HepG2 (cell line): ENCODE results near the gene ASXL1. TPM values are rescaled to one million over a fixed set of nuclear protein-coding genes. Genes with fewer than 3 reads are reported as not detected.

Source experiments
- BRCA1 ChIP-seq: sonication (generic); formaldehyde crosslinking; IDR thresholded peaks from 2 replicates; pipeline ENCODE4 v1.4.0; 2020; ENCODE audit warnings: missing genetic modification reagents
- EED ChIP-seq: sonication (generic); formaldehyde crosslinking; IDR thresholded peaks from 2 replicates; pipeline ENCODE4 v1.5.0; 2020; ENCODE audit warnings: mild to moderate bottlenecking, missing genetic modification reagents
- GMEB1 ChIP-seq: sonication (generic); formaldehyde crosslinking; IDR thresholded peaks from 2 replicates; pipeline ENCODE4 v1.5.1; 2020; ENCODE audit warnings: missing genetic modification reagents, mild to moderate bottlenecking, borderline replicate concordance
- GPN1 ChIP-seq: sonication (generic); formaldehyde crosslinking; IDR thresholded peaks from 2 replicates; pipeline ENCODE4 v1.5.1; 2020; ENCODE audit warnings: missing genetic modification reagents, borderline replicate concordance
- HNRNPH1 ChIP-seq: fragments of 200-400 bp; formaldehyde crosslinking; optimal IDR thresholded peaks from 2 replicates; pipeline ENCODE3; 2017; ENCODE audit warnings: mild to moderate bottlenecking, low read depth, low read length
- HOXA9 ChIP-seq: sonication (generic); formaldehyde crosslinking; IDR thresholded peaks from 2 replicates; pipeline ENCODE4 v1.8.1; 2022; ENCODE audit warnings: missing genetic modification reagents, mild to moderate bottlenecking, moderate library complexity, borderline replicate concordance
- KDM2A ChIP-seq: sonication (generic); formaldehyde crosslinking; IDR thresholded peaks from 2 replicates; pipeline ENCODE4 v1.4.0; 2020; ENCODE audit warnings: low read depth, missing genetic modification reagents, borderline replicate concordance
- KLF9 ChIP-seq: IDR thresholded peaks from 2 replicates; pipeline ENCODE4 v1.6.1; 2016; ENCODE audit warnings: low read depth
- MZF1 ChIP-seq: sonication (generic); formaldehyde crosslinking; IDR thresholded peaks from 2 replicates; pipeline ENCODE4 v1.8.1; 2023; ENCODE audit warnings: mild to moderate bottlenecking, missing genetic modification reagents, borderline replicate concordance
- NPAS2 ChIP-seq: sonication (generic); formaldehyde crosslinking; IDR thresholded peaks from 2 replicates; pipeline ENCODE4 v1.8.0; 2022; ENCODE audit warnings: mild to moderate bottlenecking, missing genetic modification reagents, borderline replicate concordance
- RFXANK ChIP-seq: IDR thresholded peaks from 2 replicates; pipeline ENCODE4 v1.6.1; 2016
- SCMH1 ChIP-seq: sonication (generic); formaldehyde crosslinking; IDR thresholded peaks from 2 replicates; pipeline ENCODE4 v1.9.0; 2021; ENCODE audit warnings: missing genetic modification reagents, mild to moderate bottlenecking, borderline replicate concordance
- SP1 ChIP-seq, 2 experiments: fragments of 450-650 bp in 1 of 2; sonication (generic) in 1 of 2; formaldehyde crosslinking in 1 of 2; IDR thresholded peaks; 2 replicates each; pipeline versions ENCODE4 v1.4.0 to v1.6.1; 2016 to 2020; ENCODE audit warnings: missing genetic modification reagents in 1 of 2
- YEATS4 ChIP-seq: sonication (generic); formaldehyde crosslinking; IDR thresholded peaks from 2 replicates; pipeline ENCODE4 v1.4.0; 2020; ENCODE audit warnings: missing genetic modification reagents, borderline replicate concordance
- ZBTB2 ChIP-seq: sonication (generic); formaldehyde crosslinking; IDR thresholded peaks from 2 replicates; pipeline ENCODE4 v1.8.0; 2022; ENCODE audit warnings: low read depth, missing genetic modification reagents
- ZBTB33 ChIP-seq: sonication (generic); formaldehyde crosslinking; IDR thresholded peaks from 2 replicates; pipeline ENCODE4 v1.4.0; 2020; ENCODE audit warnings: missing genetic modification reagents
- ZFAT ChIP-seq: sonication (generic); formaldehyde crosslinking; conservative IDR thresholded peaks from 2 replicates; pipeline ENCODE4 v1.8.1; 2023; ENCODE audit warnings: missing genetic modification reagents, inconsistent platforms
- ZFYVE20 ChIP-seq: sonication (generic); formaldehyde crosslinking; IDR thresholded peaks from 2 replicates; pipeline ENCODE4 v1.8.0; 2023; ENCODE audit warnings: low read depth, mild to moderate bottlenecking, moderate library complexity, missing genetic modification reagents, borderline replicate concordance
- ZNF101 ChIP-seq: sonication (generic); formaldehyde crosslinking; IDR thresholded peaks from 2 replicates; pipeline ENCODE4 v1.4.0; 2020; ENCODE audit warnings: mild to moderate bottlenecking, low read depth, missing genetic modification reagents, borderline replicate concordance
- ZNF138 ChIP-seq: sonication (generic); formaldehyde crosslinking; IDR thresholded peaks from 2 replicates; pipeline ENCODE4 v1.5.0; 2020; ENCODE audit warnings: mild to moderate bottlenecking, low read depth, missing genetic modification reagents
- ZNF256 ChIP-seq: sonication (generic); formaldehyde crosslinking; conservative IDR thresholded peaks from 2 replicates; pipeline ENCODE4 v1.4.0; 2020; ENCODE audit warnings: missing genetic modification reagents
- ZNF644 ChIP-seq: IDR thresholded peaks from 2 replicates; pipeline ENCODE4 v1.6.1; 2016; ENCODE audit warnings: low read depth
- ZNF674 ChIP-seq: sonication (generic); formaldehyde crosslinking; IDR thresholded peaks from 2 replicates; pipeline ENCODE4 v1.5.0; 2020; ENCODE audit warnings: low read depth, mild to moderate bottlenecking, missing genetic modification reagents
- ZNF83 ChIP-seq: sonication (generic); formaldehyde crosslinking; IDR thresholded peaks from 2 replicates; pipeline ENCODE4 v1.4.0; 2020; ENCODE audit warnings: missing genetic modification reagents, mild to moderate bottlenecking, borderline replicate concordance
- ZSCAN31 ChIP-seq: sonication (generic); formaldehyde crosslinking; IDR thresholded peaks from 2 replicates; pipeline ENCODE4 v1.5.0; 2020; ENCODE audit warnings: low read depth, mild to moderate bottlenecking, missing genetic modification reagents
- ZSCAN9 ChIP-seq: IDR thresholded peaks from 2 replicates; pipeline ENCODE4 v1.6.1; 2016; ENCODE audit warnings: borderline replicate concordance
- polyA plus RNA-seq, 8 experiments: library from polyadenylated mRNA; depleted of rRNA in 3 of 8; stranded (reverse) in 7 of 8; unstranded in 1 of 8; fragments of >200 nt; fragmentation: Illumina TruSeq in 4 of 8; extraction: Trizol in 4 of 8; gene quantifications; 2 replicates each; pipeline versions ENCODE4 v1.2.1 to v1.2.3, GENCODE V29; 2011 to 2016; ENCODE audit warnings: low read depth in 4 of 8, missing spikeins in 1 of 8, mixed read lengths in 1 of 8; ENCODE audit not compliant: insufficient read depth in 1 of 8
- total RNA-seq, 5 experiments: library from RNA; depleted of rRNA; stranded (reverse); fragments of >200 nt; fragmentation: Illumina TruSeq; extraction: Trizol; gene quantifications; 2 replicates each; pipeline ENCODE4 v1.2.3, GENCODE V29; 2016; ENCODE audit warnings: low read depth in 1 of 5

ASXL1 gene
- total and polyA plus RNA-seq, 2 of the 13 experiments (the other 11 are each of a cell fraction or from before 2014, with no cell fraction given), result 62.1 to 74.8 TPM

- TF ChIP-seq ZBTB33 (no peak), ZFAT (CRISPR knock-in tag) (no peak), ZBTB2 (CRISPR knock-in tag) (peak; percentile 13; the same call in 1 of the 2 replicates), KLF9 (CRISPR knock-in tag) (no peak), HOXA9 (CRISPR knock-in tag) (no peak; the same call in 1 of the 2 replicates), ZNF256 (CRISPR knock-in tag) (no peak), KDM2A (peak; percentile 51; the same call in 1 of the 2 replicates), RFXANK (no peak), ZSCAN31 (CRISPR knock-in tag) (no peak), ZNF138 (no peak), ZFYVE20 (CRISPR knock-in tag) (no peak), ZSCAN9 (CRISPR knock-in tag) (0 out of 2 replicates have a peak, but pooled peaks have one; percentile 47), MZF1 (CRISPR knock-in tag) (no peak), YEATS4 (peak; percentile 35; the same call in 1 of the 2 replicates), ZNF83 (CRISPR knock-in tag) (peak; percentile 86; the same call in 1 of the 2 replicates), GPN1 (CRISPR knock-in tag) (0 out of 2 replicates have a peak, but pooled peaks have one; percentile 10), ZNF674 (CRISPR knock-in tag) (0 out of 2 replicates have a peak, but pooled peaks have one; percentile 68), SCMH1 (CRISPR knock-in tag) (no peak), SP1 (IDR thresholded peaks at IDR 0.05) (no peak), SP1 (CRISPR knock-in tag; IDR thresholded peaks at IDR 0.05) (no peak; the same call in 1 of the 2 replicates), BRCA1 (no peak), ZNF101 (no peak), ZNF644 (CRISPR knock-in tag) (no peak), HNRNPH1 (no peak), NPAS2 (no peak), EED (no peak), GMEB1 (0 out of 2 replicates have a peak, but pooled peaks have one; percentile 31)
These were observed 126.3 kb downstream of the ASXL1 start (continued) for GRCh38 chr20:32484225-32484957.
